GM18526 (cell line): ENCODE results near the gene WDR45B.

Source experiments
- POLR2A ChIP-seq: IDR thresholded peaks from 3 replicates; pipeline ENCODE4 v1.6.1; 2011; ENCODE audit not compliant: insufficient read length; ENCODE audit errors: extremely low read depth

Gene WDR45B

GRCh38 chr17:82649501-82650261 lies 1.4 kb upstream of the WDR45B start:
- no peak for TF ChIP-seq POLR2A

- TF ChIP-seq POLR2A: no peak
Observed at GRCh38 chr17:82648742-82649331, 593 bp upstream of the WDR45B start.

GRCh38 chr17:82647593-82648164 lies 565 bp downstream of the WDR45B start:
- no peak for TF ChIP-seq POLR2A

GRCh38 chr17:82645516-82645915 lies 2.7 kb downstream of the WDR45B start:
- no peak for TF ChIP-seq POLR2A

GRCh38 chr17:82644148-82644547 lies 4.1 kb downstream of the WDR45B start:
- no peak for TF ChIP-seq POLR2A

- TF ChIP-seq POLR2A: no peak
Observed at GRCh38 chr17:82642022-82642421, 6.2 kb downstream of the WDR45B start.

GRCh38 chr17:82640036-82640435 lies 8.2 kb downstream of the WDR45B start:
- TF ChIP-seq POLR2A: no peak

GRCh38 chr17:82639628-82640027 lies 8.6 kb downstream of the WDR45B start:
- no peak for TF ChIP-seq POLR2A

GRCh38 chr17:82638183-82638773 lies 10.0 kb downstream of the WDR45B start:
- no peak for TF ChIP-seq POLR2A

- TF ChIP-seq POLR2A: no peak
Observed at GRCh38 chr17:82636626-82637598, 11.3 kb downstream of the WDR45B start.

- TF ChIP-seq POLR2A: no peak
Observed at GRCh38 chr17:82633343-82633742, 14.9 kb downstream of the WDR45B start.

GRCh38 chr17:82632451-82632850 lies 15.8 kb downstream of the WDR45B start:
- TF ChIP-seq POLR2A: no peak

GRCh38 chr17:82631544-82631943 lies 16.7 kb downstream of the WDR45B start:
- TF ChIP-seq POLR2A: no peak

- no peak for TF ChIP-seq POLR2A
Observed at GRCh38 chr17:82630212-82630611, 18.0 kb downstream of the WDR45B start.

GRCh38 chr17:82629748-82630147 lies 18.5 kb downstream of the WDR45B start:
- no peak for TF ChIP-seq POLR2A
